ENCODE results near the gene METTL9. TPM values are rescaled to one million over a fixed set of nuclear protein-coding genes. Genes with fewer than 3 reads are reported as not detected.
"Not testable (repeated sequence)": the region's sequence is repeated elsewhere in the genome, so short reads cannot be mapped to it uniquely, and the experiment has no call there.

METTL9 gene
- total RNA-seq, 4 donors from 2014 or later: 97.0 to 118 (median 108) TPM

- not testable (repeated sequence) for ATAC-seq, H3K27me3 ChIP-seq, H3K9me3 ChIP-seq, H3K36me3 ChIP-seq, H3K4me3 ChIP-seq, H3K4me1 ChIP-seq, H3K27ac ChIP-seq
- WGBS, 2 donors (ENCODE audit: low coverage in 1 of 2): 84 to 88% methylated on average over 3 to 6 of the region's 6 CpGs
Observed at GRCh38 chr16:21580131-21580530, 19.2 kb upstream of the METTL9 start.

GRCh38 chr16:21580807-21581206 is 18.6 kb upstream of the METTL9 start:
- Histone ChIP-seq H3K27ac (no peak overlapping the region), H3K4me3 (no peak overlapping the region), H3K9me3 (no peaks in the 10 kb centered on the region), H3K4me1 (peaks cover 0 to 5% (median 0%) of the 10 kb centered on the region in 3 donors), H3K27me3 (no peaks in the 10 kb centered on the region), H3K36me3 (no peaks in the 10 kb centered on the region)
- no peak for ATAC-seq
- no peak for TF ChIP-seq EP300 (IDR thresholded peaks at IDR 0.05)
- TF ChIP-seq POLR2A (IDR thresholded peaks at IDR 0.05): no peak
- TF ChIP-seq POLR2AphosphoS5 (IDR thresholded peaks at IDR 0.05): no peak
- no peak for TF ChIP-seq CTCF (IDR thresholded peaks at IDR 0.05)
- whole genome bisulfite sequencing, 2 donors (ENCODE audit: low coverage in 1 of 2): 78 to 83% methylated on average over 2 of the region's 2 CpGs

GRCh38 chr16:21584817-21585216 is 14.6 kb upstream of the METTL9 start:
- ATAC-seq: no peak
- H3K27ac ChIP-seq: no peak overlapping the region
- TF ChIP-seq EP300 (IDR thresholded peaks at IDR 0.05) (no peak), CTCF (IDR thresholded peaks at IDR 0.05) (no peak), POLR2A (IDR thresholded peaks at IDR 0.05) (no peak), POLR2AphosphoS5 (IDR thresholded peaks at IDR 0.05) (no peak)
- H3K4me3 ChIP-seq: no peak overlapping the region
- 76 to 93% methylated on average over 3 of the region's 8 CpGs for WGBS, 2 donors (ENCODE audit: low coverage in 1 of 2)
- no peaks in the 10 kb centered on the region for H3K9me3 ChIP-seq
- H3K4me1 ChIP-seq: peaks cover 0 to 5% (median 0%) of the 10 kb centered on the region in 3 donors
- H3K36me3 ChIP-seq: no peaks in the 10 kb centered on the region
- no peaks in the 10 kb centered on the region for H3K27me3 ChIP-seq

- H3K27ac ChIP-seq, ATAC-seq, H3K36me3 ChIP-seq, H3K9me3 ChIP-seq, H3K4me3 ChIP-seq, H3K27me3 ChIP-seq, H3K4me1 ChIP-seq: not testable (repeated sequence)
- 93 to 100% methylated on average over 1 to 5 of the region's 5 CpGs for WGBS, 2 donors (ENCODE audit: low coverage in 1 of 2)
Observed at GRCh38 chr16:21588593-21588992, 10.8 kb upstream of the METTL9 start.

- H3K27me3 ChIP-seq: no peaks in the 10 kb centered on the region
- no peaks in the 10 kb centered on the region for H3K36me3 ChIP-seq
- no peak for TF ChIP-seq CTCF (IDR thresholded peaks at IDR 0.05)
- TF ChIP-seq POLR2AphosphoS5 (IDR thresholded peaks at IDR 0.05): no peak
- TF ChIP-seq EP300 (IDR thresholded peaks at IDR 0.05): no peak
- TF ChIP-seq POLR2A (IDR thresholded peaks at IDR 0.05): no peak
- no peak overlapping the region for H3K4me3 ChIP-seq
- H3K27ac ChIP-seq: no peak overlapping the region
- no peaks in the 10 kb centered on the region for H3K4me1 ChIP-seq
- ATAC-seq: no peak
- WGBS, 2 donors (ENCODE audit: low coverage in 1 of 2): 68% methylated on average over 4 of the region's 4 CpGs; no CpG with 5 or more reads in 1 of the 2 donors
- no peaks in the 10 kb centered on the region for H3K9me3 ChIP-seq
Observed at GRCh38 chr16:21589551-21589950, 9.8 kb upstream of the METTL9 start.

GRCh38 chr16:21590287-21590686 is 9.1 kb upstream of the METTL9 start:
- H3K27me3 ChIP-seq: no peaks in the 10 kb centered on the region
- H3K4me3 ChIP-seq: no peak overlapping the region
- no peak for ATAC-seq
- no peak for TF ChIP-seq EP300 (IDR thresholded peaks at IDR 0.05)
- no peak for TF ChIP-seq POLR2AphosphoS5 (IDR thresholded peaks at IDR 0.05)
- TF ChIP-seq CTCF (IDR thresholded peaks at IDR 0.05): no peak
- TF ChIP-seq POLR2A (IDR thresholded peaks at IDR 0.05): no peak
- no peak overlapping the region for H3K27ac ChIP-seq
- no peaks in the 10 kb centered on the region for H3K4me1 ChIP-seq
- no peaks in the 10 kb centered on the region for H3K36me3 ChIP-seq
- no peaks in the 10 kb centered on the region for H3K9me3 ChIP-seq
- 55 to 82% methylated on average over 2 of the region's 2 CpGs for WGBS, 2 donors (ENCODE audit: low coverage in 1 of 2)

Measured in gastroesophageal sphincter (tissue), 4 donors.